DND-41 (cell line): Measurements from ENCODE around the gene CCDC158.
"Not testable (repeated sequence)": the region's sequence is repeated elsewhere in the genome, so short reads cannot be mapped to it uniquely, and the experiment has no call there.

Experiments used
- ATAC-seq: fragments of 200-7000 bp; cut with Tn5 transposase; 3 replicates; pipeline ENCODE4 v1.9.1; 2021; ENCODE audit warnings: low read depth; ENCODE audit not compliant: insufficient read depth
- DNase-seq: peaks from one replicate; pipeline ENCODE4 v3.0.0-alpha.2; 2020
- H2AFZ ChIP-seq: 2 replicates; pipeline ENCODE4 v1.6.0; 2012; ENCODE audit warnings: low read depth, low read length
- H3K27ac ChIP-seq: 2 replicates; pipeline ENCODE4 v1.5.1; 2012; ENCODE audit warnings: low read length, inconsistent platforms
- H3K27me3 ChIP-seq: fragments of 200-600 bp; sonication (generic); 2 replicates; pipeline ENCODE4 v1.6.0; 2012; ENCODE audit warnings: low read length, mild to moderate bottlenecking, inconsistent platforms; ENCODE audit not compliant: insufficient read depth, poor library complexity
- H3K36me3 ChIP-seq: 2 replicates; pipeline ENCODE4 v1.5.1; 2012; ENCODE audit warnings: low read length, inconsistent platforms; ENCODE audit not compliant: insufficient read depth
- H3K4me1 ChIP-seq: 2 replicates; pipeline ENCODE4 v1.5.1; 2012; ENCODE audit warnings: mild to moderate bottlenecking, low read length; ENCODE audit not compliant: insufficient read depth
- H3K4me2 ChIP-seq: 2 replicates; pipeline ENCODE4 v1.6.0; 2012; ENCODE audit warnings: mild to moderate bottlenecking, moderate library complexity, low read length, inconsistent platforms; ENCODE audit not compliant: insufficient read depth
- H3K4me3 ChIP-seq, 2 experiments: fragments of 200-600 bp in 1 of 2; shearing (Covaris generic) in 1 of 2; 2 replicates each; pipeline ENCODE4 v1.5.1; 2012 to 2016; ENCODE audit warnings: inconsistent platforms in 2 of 2, low read length in 2 of 2, mild to moderate bottlenecking in 2 of 2, low read depth in 1 of 2, moderate library complexity in 1 of 2
- H3K79me2 ChIP-seq: 2 replicates; pipeline ENCODE4 v1.6.0; 2012; ENCODE audit warnings: low read length, inconsistent platforms; ENCODE audit not compliant: insufficient read depth
- H3K9ac ChIP-seq: 2 replicates; pipeline ENCODE4 v1.6.0; 2012; ENCODE audit warnings: low read depth, mild to moderate bottlenecking, inconsistent platforms, low read length, moderate library complexity
- H3K9me3 ChIP-seq: 2 replicates; pipeline ENCODE4 v1.5.1; 2012; ENCODE audit warnings: low read length, moderate library complexity, mild to moderate bottlenecking, inconsistent platforms; ENCODE audit not compliant: insufficient read depth, severe bottlenecking
- H4K20me1 ChIP-seq: 2 replicates; pipeline ENCODE4 v1.6.0; 2012; ENCODE audit warnings: low read length; ENCODE audit not compliant: insufficient read depth
- EZH2 ChIP-seq: IDR thresholded peaks from 3 replicates; pipeline ENCODE4 v1.6.1; 2012; ENCODE audit warnings: borderline replicate concordance, low read depth, mild to moderate bottlenecking, moderate library complexity, low read length, inconsistent platforms; ENCODE audit not compliant: severe bottlenecking
- TF ChIP-seq, protein P1 (sequence below): IDR thresholded peaks from 2 replicates; pipeline ENCODE4 v1.5.1; 2012; ENCODE audit warnings: borderline replicate concordance, low read length, moderate library complexity, mild to moderate bottlenecking; ENCODE audit not compliant: poor library complexity, severe bottlenecking; ENCODE audit errors: extremely low read depth

The CCDC158 gene

DNA sequence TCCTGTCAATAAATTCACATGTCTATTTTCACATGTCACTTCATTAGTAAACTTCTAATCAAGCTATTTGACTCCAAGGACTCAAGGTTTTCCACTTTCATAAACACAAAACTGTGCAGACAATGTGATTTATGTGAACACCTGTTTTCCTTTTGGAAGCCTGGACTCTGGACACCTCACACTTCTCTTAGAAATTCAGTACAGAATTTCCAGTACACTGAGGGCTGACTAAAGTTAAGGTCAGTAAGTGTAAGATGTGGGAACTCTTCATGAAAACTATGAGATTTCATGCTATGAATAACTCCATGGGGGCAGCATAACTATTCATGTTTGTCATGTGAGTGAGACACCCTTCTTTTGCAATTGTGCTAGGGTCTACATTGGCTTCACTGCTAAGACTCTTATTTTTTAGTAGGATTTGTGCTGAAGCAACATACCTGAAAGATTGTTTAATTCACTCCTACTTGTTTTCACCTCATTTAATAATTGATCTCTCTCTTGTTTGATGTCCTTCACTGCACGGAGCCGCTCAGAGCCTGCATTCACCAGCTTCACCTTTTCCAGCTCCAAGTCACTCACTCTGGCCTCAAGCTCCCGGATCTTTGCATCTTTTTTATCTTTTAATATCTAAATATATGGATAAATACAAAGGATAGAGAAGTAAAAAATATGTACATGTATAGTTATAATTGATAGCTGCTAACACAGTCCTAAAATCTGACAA lies 59.1 kb downstream of the CCDC158 start:
- Histone ChIP-seq H3K4me2 (no peak overlapping the region), H4K20me1 (no peaks in the 10 kb centered on the region), H3K4me3 (no peak overlapping the region), H3K27ac (no peak overlapping the region), H3K9ac (no peak overlapping the region), H3K36me3 (no peaks in the 10 kb centered on the region), H3K9me3 (peaks cover 9% of the 10 kb centered on the region), H3K79me2 (no peaks in the 10 kb centered on the region), H3K27me3 (no peaks in the 10 kb centered on the region), H2AFZ (no peak overlapping the region), H3K4me1 (no peaks in the 10 kb centered on the region)
- DNase-seq (no peak), ATAC-seq (no peak)
- TF ChIP-seq, protein P1, sequence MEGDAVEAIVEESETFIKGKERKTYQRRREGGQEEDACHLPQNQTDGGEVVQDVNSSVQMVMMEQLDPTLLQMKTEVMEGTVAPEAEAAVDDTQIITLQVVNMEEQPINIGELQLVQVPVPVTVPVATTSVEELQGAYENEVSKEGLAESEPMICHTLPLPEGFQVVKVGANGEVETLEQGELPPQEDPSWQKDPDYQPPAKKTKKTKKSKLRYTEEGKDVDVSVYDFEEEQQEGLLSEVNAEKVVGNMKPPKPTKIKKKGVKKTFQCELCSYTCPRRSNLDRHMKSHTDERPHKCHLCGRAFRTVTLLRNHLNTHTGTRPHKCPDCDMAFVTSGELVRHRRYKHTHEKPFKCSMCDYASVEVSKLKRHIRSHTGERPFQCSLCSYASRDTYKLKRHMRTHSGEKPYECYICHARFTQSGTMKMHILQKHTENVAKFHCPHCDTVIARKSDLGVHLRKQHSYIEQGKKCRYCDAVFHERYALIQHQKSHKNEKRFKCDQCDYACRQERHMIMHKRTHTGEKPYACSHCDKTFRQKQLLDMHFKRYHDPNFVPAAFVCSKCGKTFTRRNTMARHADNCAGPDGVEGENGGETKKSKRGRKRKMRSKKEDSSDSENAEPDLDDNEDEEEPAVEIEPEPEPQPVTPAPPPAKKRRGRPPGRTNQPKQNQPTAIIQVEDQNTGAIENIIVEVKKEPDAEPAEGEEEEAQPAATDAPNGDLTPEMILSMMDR, result no peak
- TF ChIP-seq EZH2, result no peak

DNA sequence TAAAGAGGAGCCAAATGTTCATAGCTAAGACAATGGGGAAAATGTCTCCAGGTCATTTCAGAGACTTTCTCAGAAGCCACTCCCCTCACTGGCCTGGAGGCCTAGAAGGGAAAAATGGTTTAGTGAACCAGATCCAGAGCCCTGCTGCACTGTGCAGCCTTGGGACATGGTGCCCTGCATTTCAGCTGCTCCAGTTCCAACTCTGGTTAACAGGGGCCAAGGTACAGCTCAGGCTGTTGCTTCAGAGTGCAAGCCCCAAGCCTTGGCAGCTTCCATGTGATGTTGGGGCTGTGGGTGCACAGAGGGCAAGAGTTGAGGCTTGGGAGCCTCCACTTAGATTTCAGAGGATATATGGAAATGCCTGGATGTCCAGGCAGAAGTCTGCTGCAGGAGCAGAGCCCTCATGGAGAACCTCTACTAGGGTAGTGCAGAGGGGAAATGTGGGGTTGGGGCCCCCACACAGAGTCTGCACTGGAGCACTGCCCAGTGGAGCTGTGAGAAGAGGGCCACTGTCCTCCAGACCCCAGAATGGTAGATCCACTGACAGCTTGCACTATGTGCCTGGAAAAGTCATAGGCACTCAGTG lies 61.0 kb downstream of the CCDC158 start:
- not testable (repeated sequence) for H3K4me1 ChIP-seq, H4K20me1 ChIP-seq, H3K79me2 ChIP-seq, H3K27me3 ChIP-seq, DNase-seq, H2AFZ ChIP-seq, H3K4me2 ChIP-seq, H3K9ac ChIP-seq, H3K4me3 ChIP-seq, H3K27ac ChIP-seq, H3K36me3 ChIP-seq, H3K9me3 ChIP-seq, ATAC-seq

DNA sequence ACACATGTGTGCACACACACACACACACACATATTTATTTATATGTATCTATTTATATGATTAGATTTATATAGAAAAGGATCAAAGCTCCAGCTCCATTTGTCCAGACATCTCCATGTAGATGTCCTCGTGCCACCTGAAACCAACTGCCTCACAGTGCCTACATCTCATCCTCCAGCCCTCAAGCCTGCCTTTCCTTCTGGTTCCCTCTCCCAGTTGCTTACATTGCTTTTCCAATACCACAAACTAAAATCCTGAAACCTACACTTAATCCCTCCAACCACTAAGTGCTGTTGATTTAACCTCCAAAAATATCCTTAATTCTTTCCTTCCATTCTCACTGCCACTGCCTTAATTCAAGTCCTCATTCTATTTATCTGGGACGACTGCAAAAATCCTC lies 63.0 kb downstream of the CCDC158 start:
- Histone ChIP-seq H3K4me3 (no peak overlapping the region), H4K20me1 (no peaks in the 10 kb centered on the region), H3K79me2 (no peaks in the 10 kb centered on the region), H3K27ac (no peak overlapping the region), H3K36me3 (no peaks in the 10 kb centered on the region), H3K9ac (no peak overlapping the region), H3K4me2 (no peak overlapping the region), H3K4me1 (no peaks in the 10 kb centered on the region), H3K27me3 (no peaks in the 10 kb centered on the region), H2AFZ (no peak overlapping the region), H3K9me3 (peaks cover 9% of the 10 kb centered on the region)
- DNase-seq (no peak), ATAC-seq (no peak)
- TF ChIP-seq, protein P1, result no peak
- no peak for TF ChIP-seq EZH2

DNA sequence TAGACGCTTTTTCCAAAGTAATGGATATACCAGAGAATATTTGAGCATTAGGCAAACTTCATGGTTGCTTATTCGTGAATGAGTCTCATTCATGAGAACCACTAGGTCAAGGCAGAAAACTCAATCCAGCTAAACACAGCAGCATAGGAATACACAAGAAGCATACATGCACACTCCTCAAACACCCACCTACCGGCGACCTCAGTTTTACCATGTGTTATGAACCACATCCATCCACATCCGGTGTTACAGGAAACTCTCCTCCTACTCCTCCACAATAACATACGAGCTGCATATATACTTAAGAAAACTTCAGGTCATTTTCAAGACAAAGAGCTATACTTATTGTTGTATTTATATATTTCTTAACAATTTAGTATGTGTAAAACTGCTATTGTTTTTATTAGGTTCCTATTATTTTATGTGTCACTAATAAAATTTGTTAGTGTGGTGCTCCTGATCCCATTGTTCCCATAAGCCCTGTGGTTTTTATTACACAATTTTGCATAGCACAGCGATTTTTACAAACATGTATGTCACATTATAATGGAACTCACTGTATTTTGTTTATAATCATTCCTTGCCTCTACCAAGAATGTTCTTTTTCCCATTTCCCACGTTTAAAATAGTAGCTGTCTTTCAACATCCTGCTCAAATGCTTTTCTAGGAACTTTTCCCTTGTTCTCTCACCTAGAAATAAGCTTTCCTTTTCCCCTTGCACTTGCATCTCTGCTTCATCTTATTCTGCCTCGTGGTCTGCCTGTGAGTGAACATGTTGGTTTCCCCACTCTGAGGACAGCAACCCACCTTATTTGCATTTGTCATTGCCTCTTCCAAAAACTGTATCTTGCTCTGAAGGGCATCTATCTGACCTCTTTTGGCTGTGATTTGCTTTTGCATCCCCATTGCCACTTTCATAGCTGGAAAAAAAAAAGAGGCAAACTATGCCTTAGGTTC lies 66.1 kb downstream of the CCDC158 start:
- Histone ChIP-seq H3K9me3 (no peaks in the 10 kb centered on the region), H3K9ac (no peak overlapping the region), H3K27me3 (no peaks in the 10 kb centered on the region), H3K79me2 (no peaks in the 10 kb centered on the region), H3K36me3 (no peaks in the 10 kb centered on the region), H2AFZ (no peak overlapping the region), H3K27ac (no peak overlapping the region), H3K4me2 (no peak overlapping the region), H3K4me3 (no peak overlapping the region), H4K20me1 (no peaks in the 10 kb centered on the region), H3K4me1 (no peaks in the 10 kb centered on the region)
- no peak for ATAC-seq
- no peak for DNase-seq
- TF ChIP-seq, protein P1, result no peak
- TF ChIP-seq EZH2, result no peak
